Neural crest cell (in vitro differentiated cells): Measurements from ENCODE around the gene COLQ. TPM values are rescaled to one million over a fixed set of nuclear protein-coding genes. Genes with fewer than 3 reads are reported as not detected.
A peak's percentile ranks its signal among the peaks of the same experiment; 100 is the strongest.

Experiments used
- DNase-seq: peaks from one replicate; pipeline ENCODE4 v3.0.0; 2021; ENCODE audit warnings: low read depth, mixed read lengths, low spot score
- H3K27ac Mint-ChIP-seq: one replicate; pipeline ENCODE4 v1.8.0; 2021; ENCODE audit warnings: mild to moderate bottlenecking, mixed read lengths; ENCODE audit not compliant: unreplicated experiment
- H3K27me3 Mint-ChIP-seq: 2 replicates; pipeline ENCODE4 v1.8.0; 2021; ENCODE audit warnings: low read depth, mild to moderate bottlenecking, mixed read lengths
- H3K36me3 Mint-ChIP-seq: 2 replicates; pipeline ENCODE4 v1.8.0; 2021; ENCODE audit warnings: low read depth, mild to moderate bottlenecking, mixed read lengths
- H3K4me1 Mint-ChIP-seq: 2 replicates; pipeline ENCODE4 v1.8.0; 2021; ENCODE audit warnings: mixed read lengths
- H3K4me3 Mint-ChIP-seq: one replicate; pipeline ENCODE4 v1.8.0; 2021; ENCODE audit warnings: mild to moderate bottlenecking, mixed read lengths
- H3K9me3 Mint-ChIP-seq: 2 replicates; pipeline ENCODE4 v1.8.0; 2021; ENCODE audit warnings: mixed read lengths
- total RNA-seq: library from RNA; stranded (reverse); gene quantifications from 2 replicates; pipeline ENCODE4 v1.2.1, GENCODE V29; 2021
- TF ChIP-seq, protein P1 (sequence below): fragments of 200-600 bp; sonication (generic); conservative IDR thresholded peaks from 2 replicates; pipeline ENCODE4 v1.5.0; 2021; ENCODE audit warnings: antibody characterized with exemption, mild to moderate bottlenecking

COLQ gene
- total RNA-seq, 1 donor from 2014 or later, result 3.2 TPM

DNA sequence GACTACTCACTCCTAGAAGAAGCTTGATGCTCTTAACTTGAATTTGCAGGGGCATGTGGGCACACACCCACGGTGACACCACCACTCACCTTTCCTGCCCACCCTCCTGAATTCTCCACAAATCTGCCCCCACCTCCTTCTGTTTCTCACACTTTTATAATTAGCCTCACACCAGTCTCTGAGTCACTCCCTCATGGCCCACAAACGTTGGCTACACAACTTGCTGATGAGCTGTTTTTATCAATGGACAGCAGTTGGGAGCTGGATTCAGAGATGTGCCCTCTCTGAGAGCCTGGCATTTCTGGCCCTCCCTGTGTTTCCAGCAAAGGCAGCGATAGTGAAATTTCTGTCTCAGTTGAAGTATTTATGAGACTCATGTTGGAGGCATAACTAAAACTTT, 1.3 kb downstream of the COLQ start:
- Mint-ChIP-seq H3K9me3 (no peaks in the 10 kb centered on the region), H3K27ac (no peak overlapping the region), H3K4me3 (no peak overlapping the region), H3K27me3 (no peaks in the 10 kb centered on the region), H3K36me3 (no peaks in the 10 kb centered on the region), H3K4me1 (peaks cover 5% of the 10 kb centered on the region)
- TF ChIP-seq, protein P1, sequence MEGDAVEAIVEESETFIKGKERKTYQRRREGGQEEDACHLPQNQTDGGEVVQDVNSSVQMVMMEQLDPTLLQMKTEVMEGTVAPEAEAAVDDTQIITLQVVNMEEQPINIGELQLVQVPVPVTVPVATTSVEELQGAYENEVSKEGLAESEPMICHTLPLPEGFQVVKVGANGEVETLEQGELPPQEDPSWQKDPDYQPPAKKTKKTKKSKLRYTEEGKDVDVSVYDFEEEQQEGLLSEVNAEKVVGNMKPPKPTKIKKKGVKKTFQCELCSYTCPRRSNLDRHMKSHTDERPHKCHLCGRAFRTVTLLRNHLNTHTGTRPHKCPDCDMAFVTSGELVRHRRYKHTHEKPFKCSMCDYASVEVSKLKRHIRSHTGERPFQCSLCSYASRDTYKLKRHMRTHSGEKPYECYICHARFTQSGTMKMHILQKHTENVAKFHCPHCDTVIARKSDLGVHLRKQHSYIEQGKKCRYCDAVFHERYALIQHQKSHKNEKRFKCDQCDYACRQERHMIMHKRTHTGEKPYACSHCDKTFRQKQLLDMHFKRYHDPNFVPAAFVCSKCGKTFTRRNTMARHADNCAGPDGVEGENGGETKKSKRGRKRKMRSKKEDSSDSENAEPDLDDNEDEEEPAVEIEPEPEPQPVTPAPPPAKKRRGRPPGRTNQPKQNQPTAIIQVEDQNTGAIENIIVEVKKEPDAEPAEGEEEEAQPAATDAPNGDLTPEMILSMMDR, result no peak
- DNase-seq, result no peak

DNA sequence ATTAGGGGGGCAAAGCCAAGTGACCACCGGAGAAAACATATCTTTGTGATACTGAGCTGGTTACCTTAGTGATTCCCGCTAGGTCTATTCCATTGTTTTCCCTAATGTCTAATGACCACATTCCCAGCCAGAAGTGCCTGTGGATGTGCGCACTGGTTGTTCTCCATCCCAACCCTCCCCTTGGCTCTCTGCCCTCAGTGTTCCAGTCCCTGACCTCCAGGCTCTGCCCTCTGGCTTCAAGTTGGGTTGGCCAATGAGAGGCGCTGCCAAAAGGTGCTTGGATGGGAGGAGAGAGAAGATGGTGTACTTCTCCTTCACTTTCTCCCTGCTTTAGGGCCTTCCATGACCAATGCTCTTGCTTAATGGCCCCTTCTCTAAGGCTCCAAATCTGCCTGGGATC, 2.4 kb downstream of the COLQ start:
- Mint-ChIP-seq H3K27me3 (no peaks in the 10 kb centered on the region), H3K4me3 (no peak overlapping the region)

DNA sequence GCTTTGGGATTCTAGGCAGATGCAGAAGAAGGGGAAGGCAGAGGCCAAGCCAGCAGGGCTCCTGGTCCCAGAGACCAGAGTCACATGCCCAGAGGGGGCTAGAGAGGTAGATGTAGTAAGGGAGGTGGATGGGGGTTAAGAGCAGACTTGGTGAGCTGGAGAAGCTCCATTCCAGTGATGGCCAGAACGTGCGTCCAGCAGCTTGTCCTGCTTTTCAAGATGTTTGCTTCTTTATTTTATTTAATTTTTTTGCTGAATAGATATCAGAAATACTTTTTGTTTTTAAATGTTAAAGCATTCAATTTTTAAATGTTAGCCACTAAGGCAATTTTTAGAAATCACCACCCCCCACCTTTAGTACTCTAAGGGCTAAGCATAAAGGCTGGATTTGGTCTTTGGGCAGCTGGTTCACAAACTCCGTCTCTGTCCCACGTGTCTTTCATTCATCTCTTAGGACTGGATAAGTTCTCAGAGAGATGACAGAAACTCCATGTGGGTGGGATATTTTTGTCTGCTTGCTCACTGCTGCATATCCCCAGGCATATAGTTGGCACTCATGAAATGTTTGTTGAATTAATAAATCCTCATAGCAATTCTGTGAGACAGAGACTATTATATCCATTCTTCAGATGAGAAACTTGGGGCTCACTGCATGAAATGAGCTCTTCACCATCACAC, 6.7 kb downstream of the COLQ start:
- no peak for DNase-seq
- Mint-ChIP-seq H3K4me1 (no peaks in the 10 kb centered on the region), H3K36me3 (no peaks in the 10 kb centered on the region), H3K27ac (peak overlapping the region; percentile 67), H3K27me3 (no peaks in the 10 kb centered on the region), H3K9me3 (no peaks in the 10 kb centered on the region), H3K4me3 (no peak overlapping the region)
- TF ChIP-seq, protein P1, result no peak

More for the DNA sequence above, 2.4 kb downstream of the COLQ start:
- H3K4me1 Mint-ChIP-seq, result peaks cover 5% of the 10 kb centered on the region
- H3K27ac Mint-ChIP-seq, result no peak overlapping the region
- H3K9me3 Mint-ChIP-seq, result no peaks in the 10 kb centered on the region
- DNase-seq, result no peak
- H3K36me3 Mint-ChIP-seq, result no peaks in the 10 kb centered on the region
- TF ChIP-seq, protein P1, result no peak

DNA sequence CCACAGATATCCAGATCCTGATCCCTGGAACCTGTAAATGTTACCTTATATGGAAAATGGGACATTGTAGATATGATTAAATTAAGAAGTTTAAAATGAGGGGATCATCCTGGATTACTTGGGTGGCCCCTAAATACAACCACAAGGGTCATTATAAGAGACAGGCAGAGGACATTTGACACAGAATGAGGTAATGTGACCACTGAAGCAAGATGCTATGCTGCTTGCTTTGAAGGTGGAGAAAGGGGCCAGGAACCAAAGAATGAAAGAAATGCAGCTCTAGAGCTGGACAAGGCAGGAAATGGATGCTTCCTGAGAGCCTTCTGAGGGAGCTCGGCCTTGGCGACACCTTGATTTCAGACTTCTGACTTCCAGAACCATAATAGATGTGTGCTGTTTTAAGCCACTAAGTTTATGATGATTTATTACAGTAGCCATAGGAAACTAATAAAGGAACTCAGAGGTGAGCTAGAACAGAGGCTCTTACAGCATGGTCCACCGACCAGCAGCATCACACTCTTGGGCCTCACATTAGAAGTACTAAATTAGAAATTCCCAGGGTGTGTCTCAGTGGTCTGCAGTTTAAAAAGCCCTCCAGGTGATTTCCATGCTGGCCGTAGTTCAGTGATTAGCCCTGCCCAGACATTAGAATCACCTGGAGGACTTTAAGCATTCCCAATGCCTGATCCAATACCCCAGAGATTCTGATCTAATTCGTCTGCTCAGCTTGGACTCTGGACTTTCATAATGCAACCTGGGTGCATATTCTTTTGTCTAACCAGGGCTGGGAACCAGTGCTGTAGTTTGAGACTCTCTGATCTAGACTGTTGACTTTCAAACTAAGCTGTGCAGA, 7.5 kb downstream of the COLQ start:
- no peaks in the 10 kb centered on the region for H3K9me3 Mint-ChIP-seq
- no peak overlapping the region for H3K4me3 Mint-ChIP-seq
- DNase-seq, result no peak
- H3K27ac Mint-ChIP-seq, result no peak overlapping the region
- H3K27me3 Mint-ChIP-seq, result no peaks in the 10 kb centered on the region
- no peaks in the 10 kb centered on the region for H3K4me1 Mint-ChIP-seq
- no peaks in the 10 kb centered on the region for H3K36me3 Mint-ChIP-seq
- TF ChIP-seq, protein P1, result no peak

DNA sequence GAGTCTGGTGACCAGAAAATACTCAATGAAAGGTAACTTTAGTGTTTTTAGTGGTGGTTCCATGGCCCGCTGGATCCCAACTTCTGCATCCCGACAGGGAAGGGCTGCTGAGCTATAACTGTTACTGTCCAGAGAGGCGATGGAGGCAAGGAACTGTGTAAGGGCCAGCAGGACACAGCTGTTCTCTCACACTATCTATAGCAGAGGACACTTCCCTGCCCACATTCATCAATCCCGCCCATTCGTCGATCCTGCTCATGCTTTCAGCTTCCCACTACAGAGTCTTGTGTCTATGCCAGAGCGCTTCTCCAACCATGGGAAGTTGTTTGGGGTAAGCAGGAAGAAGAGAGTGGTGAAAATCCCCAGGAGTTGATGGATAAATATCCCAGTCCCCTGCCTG, 8.4 kb downstream of the COLQ start:
- Mint-ChIP-seq H3K4me3 (no peak overlapping the region), H3K36me3 (no peaks in the 10 kb centered on the region), H3K9me3 (no peaks in the 10 kb centered on the region), H3K4me1 (no peaks in the 10 kb centered on the region), H3K27me3 (no peaks in the 10 kb centered on the region), H3K27ac (no peak overlapping the region)
- DNase-seq, result no peak
- TF ChIP-seq, protein P1, result no peak
